B cell (primary cell): Measurements from ENCODE around the gene EPHA7.

ENCODE experiments used
- CTCF ChIP-seq: fragments of 200-600 bp; IDR thresholded peaks from one replicate; pipeline ENCODE4 v1.8.0; 2022; ENCODE audit warnings: antibody characterized with exemption, mild to moderate bottlenecking
- EZH2 ChIP-seq: IDR thresholded peaks from 2 replicates; pipeline ENCODE4 v1.6.1; 2012; ENCODE audit warnings: borderline replicate concordance, low read depth, mild to moderate bottlenecking, moderate library complexity, low read length; ENCODE audit not compliant: insufficient read depth, poor library complexity, severe bottlenecking

- TF ChIP-seq CTCF (no peak), EZH2 (no peak)
These were observed 124.5 kb downstream of the EPHA7 start for GRCh38 chr6:93294879-93295278.
